HepG2 (cell line): ENCODE data around the gene TRAK1. TPM values are rescaled to one million over a fixed set of nuclear protein-coding genes. Genes with fewer than 3 reads are reported as not detected.

Experiments used
- GATAD1 ChIP-seq: IDR thresholded peaks from 2 replicates; pipeline ENCODE4 v1.6.1; 2016; ENCODE audit warnings: missing genetic modification reagents, missing compliant biosample characterization
- HNRNPK ChIP-seq: fragments of 200-400 bp; formaldehyde crosslinking; IDR thresholded peaks from 2 replicates; pipeline ENCODE4 v1.6.1; 2018; ENCODE audit warnings: low read length, low read depth, moderate library complexity, mild to moderate bottlenecking; ENCODE audit not compliant: poor library complexity, severe bottlenecking
- KLF9 ChIP-seq: IDR thresholded peaks from 2 replicates; pipeline ENCODE4 v1.6.1; 2016; ENCODE audit warnings: low read depth
- LRRFIP1 ChIP-seq: sonication (generic); formaldehyde crosslinking; conservative IDR thresholded peaks from 2 replicates; pipeline ENCODE4 v1.4.0; 2020; ENCODE audit warnings: missing genetic modification reagents
- PHB2 ChIP-seq: fragments of 450-650 bp; IDR thresholded peaks from 2 replicates; pipeline ENCODE4 v1.6.1; 2018; ENCODE audit not compliant: partially characterized antibody
- PRDM10 ChIP-seq: sonication (generic); formaldehyde crosslinking; IDR thresholded peaks from 2 replicates; pipeline ENCODE4 v1.4.0; 2020; ENCODE audit warnings: low read depth, missing genetic modification reagents
- SCMH1 ChIP-seq: sonication (generic); formaldehyde crosslinking; IDR thresholded peaks from 2 replicates; pipeline ENCODE4 v1.9.0; 2021; ENCODE audit warnings: missing genetic modification reagents, mild to moderate bottlenecking, borderline replicate concordance
- TERF1 ChIP-seq: sonication (generic); formaldehyde crosslinking; IDR thresholded peaks from 2 replicates; pipeline ENCODE4 v1.8.0; 2022; ENCODE audit warnings: mild to moderate bottlenecking, missing genetic modification reagents, moderate library complexity
- ZFP90 ChIP-seq: sonication (generic); formaldehyde crosslinking; IDR thresholded peaks from 2 replicates; pipeline ENCODE4 v1.8.0; 2022; ENCODE audit warnings: missing genetic modification reagents, mild to moderate bottlenecking, inconsistent platforms, borderline replicate concordance
- ZNF143 ChIP-seq: sonication (generic); formaldehyde crosslinking; IDR thresholded peaks from 2 replicates; pipeline ENCODE4 v1.4.0; 2020; ENCODE audit warnings: missing genetic modification reagents
- ZNF230 ChIP-seq: sonication (generic); formaldehyde crosslinking; IDR thresholded peaks from 2 replicates; pipeline ENCODE4 v1.4.0; 2020; ENCODE audit warnings: mild to moderate bottlenecking, missing genetic modification reagents
- ZNF281 ChIP-seq: sonication (generic); formaldehyde crosslinking; IDR thresholded peaks from 2 replicates; pipeline ENCODE4 v1.4.0; 2020; ENCODE audit warnings: missing genetic modification reagents, borderline replicate concordance
- ZNF292 ChIP-seq: sonication (generic); formaldehyde crosslinking; IDR thresholded peaks from 2 replicates; pipeline ENCODE4 v1.8.1; 2022; ENCODE audit warnings: mild to moderate bottlenecking, low read depth, missing genetic modification reagents, borderline replicate concordance
- ZNF3 ChIP-seq: IDR thresholded peaks from 2 replicates; pipeline ENCODE4 v1.7.0; 2017; ENCODE audit warnings: inconsistent platforms
- ZNF576 ChIP-seq: sonication (generic); formaldehyde crosslinking; IDR thresholded peaks from 2 replicates; pipeline ENCODE4 v1.4.0; 2020; ENCODE audit warnings: mild to moderate bottlenecking, missing genetic modification reagents
- ZNF704 ChIP-seq: sonication (generic); formaldehyde crosslinking; IDR thresholded peaks from 2 replicates; pipeline ENCODE4 v1.8.1; 2023; ENCODE audit warnings: mild to moderate bottlenecking, inconsistent platforms, moderate library complexity, missing genetic modification reagents, borderline replicate concordance
- polyA plus RNA-seq, 8 experiments: library from polyadenylated mRNA; depleted of rRNA in 3 of 8; stranded (reverse) in 7 of 8; unstranded in 1 of 8; fragments of >200 nt; fragmentation: Illumina TruSeq in 4 of 8; extraction: Trizol in 4 of 8; gene quantifications; 2 replicates each; pipeline versions ENCODE4 v1.2.1 to v1.2.3, GENCODE V29; 2011 to 2016; ENCODE audit warnings: low read depth in 4 of 8, missing spikeins in 1 of 8, mixed read lengths in 1 of 8; ENCODE audit not compliant: insufficient read depth in 1 of 8
- total RNA-seq, 5 experiments: library from RNA; depleted of rRNA; stranded (reverse); fragments of >200 nt; fragmentation: Illumina TruSeq; extraction: Trizol; gene quantifications; 2 replicates each; pipeline ENCODE4 v1.2.3, GENCODE V29; 2016; ENCODE audit warnings: low read depth in 1 of 5

The TRAK1 gene
- total and polyA plus RNA-seq, 2 of the 13 experiments (the other 11 are each of a cell fraction or from before 2014, with no cell fraction given) = 20.5 to 46.6 TPM

- TF ChIP-seq LRRFIP1 (CRISPR knock-in tag) = no peak
- TF ChIP-seq HNRNPK = no peak
- TF ChIP-seq ZNF704 (CRISPR knock-in tag) = no peak
- no peak for TF ChIP-seq TERF1 (CRISPR knock-in tag)
- no peak for TF ChIP-seq ZNF230
- no peak for TF ChIP-seq PHB2
- no peak for TF ChIP-seq ZNF3 (CRISPR knock-in tag)
- no peak for TF ChIP-seq ZNF292 (CRISPR knock-in tag)
- TF ChIP-seq ZNF281 (CRISPR knock-in tag) = no peak
- peak; percentile 54 for TF ChIP-seq ZFP90 (CRISPR knock-in tag)
- TF ChIP-seq GATAD1 (CRISPR knock-in tag) = no peak
- no peak for TF ChIP-seq KLF9
- TF ChIP-seq ZNF576 (CRISPR knock-in tag) = no peak
- TF ChIP-seq ZNF143 (CRISPR knock-in tag) = peak; percentile 52; the same call in 1 of the 2 replicates
- TF ChIP-seq SCMH1 (CRISPR knock-in tag) = no peak
- peak; percentile 98 for TF ChIP-seq PRDM10 (CRISPR knock-in tag)
These were observed 68.7 kb downstream of the TRAK1 start (continued) for GRCh38 chr3:42159706-42160472.
